ENCODE results near the gene ZHX3.
A peak's percentile ranks its signal among the peaks of the same experiment; 100 is the strongest.

ZHX3 gene

DNA sequence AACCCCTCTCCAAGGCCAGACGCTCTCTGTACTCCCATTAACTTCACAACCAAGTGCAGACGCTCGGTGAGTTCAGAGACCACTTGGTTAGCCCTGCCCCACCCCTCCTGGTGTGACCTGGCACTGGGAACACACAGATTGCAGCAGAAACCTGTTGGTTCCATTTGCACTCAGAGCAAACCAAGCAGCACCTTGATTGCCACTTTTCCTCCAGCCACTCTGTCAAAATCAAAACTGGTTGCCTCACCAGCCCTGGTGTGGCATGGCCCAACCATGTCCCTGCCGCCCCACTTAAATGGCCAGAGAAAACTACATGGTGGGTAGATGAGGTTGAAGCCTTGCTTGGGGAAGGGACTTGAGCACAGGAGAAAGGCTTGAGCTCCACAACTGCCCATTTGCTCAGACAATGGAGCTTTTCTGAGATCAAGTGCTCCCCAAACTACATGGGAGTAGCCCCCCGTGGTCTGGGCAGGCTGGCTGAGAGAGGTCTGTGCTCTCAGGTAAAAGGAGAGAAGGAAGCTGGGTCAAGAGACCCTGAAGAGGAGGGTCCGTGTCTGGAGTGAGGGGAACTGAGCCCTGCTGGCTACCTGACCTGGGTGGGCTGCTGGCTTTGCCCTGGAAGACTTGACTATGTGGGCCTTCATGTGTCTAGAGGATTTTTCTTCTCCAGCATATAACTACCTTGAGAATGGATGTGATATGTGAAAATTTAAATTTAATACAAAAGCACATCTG lies 136.8 kb downstream of the ZHX3 start:
- H3K4me3 ChIP-seq (ENCODE audit: low read depth, low read length) = no peak overlapping the region
- DNase-seq (ENCODE audit: low read depth) = no peak

DNA sequence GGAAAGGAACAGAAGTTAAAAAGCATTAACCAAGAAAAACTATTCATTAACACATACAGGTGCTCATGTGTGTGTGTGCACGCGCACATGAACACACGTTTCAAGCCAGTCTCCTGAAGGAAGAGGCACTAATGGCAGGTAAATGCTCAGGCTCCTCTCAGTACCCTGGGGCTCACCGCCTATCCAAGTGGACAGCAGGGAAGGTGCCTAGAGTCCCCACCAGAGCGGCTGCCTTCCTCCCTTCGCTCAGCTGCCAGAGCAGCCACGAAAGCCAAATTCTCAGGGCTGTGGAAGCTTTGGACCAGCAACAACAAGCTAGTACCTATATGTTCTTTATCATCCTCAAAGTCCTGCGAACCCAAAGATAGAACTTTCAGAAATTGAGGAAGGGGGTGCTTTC lies 137.6 kb downstream of the ZHX3 start:
- DNase-seq (ENCODE audit: low read depth) = no peak
- no peak overlapping the region for H3K4me3 ChIP-seq (ENCODE audit: low read depth, low read length)

DNA sequence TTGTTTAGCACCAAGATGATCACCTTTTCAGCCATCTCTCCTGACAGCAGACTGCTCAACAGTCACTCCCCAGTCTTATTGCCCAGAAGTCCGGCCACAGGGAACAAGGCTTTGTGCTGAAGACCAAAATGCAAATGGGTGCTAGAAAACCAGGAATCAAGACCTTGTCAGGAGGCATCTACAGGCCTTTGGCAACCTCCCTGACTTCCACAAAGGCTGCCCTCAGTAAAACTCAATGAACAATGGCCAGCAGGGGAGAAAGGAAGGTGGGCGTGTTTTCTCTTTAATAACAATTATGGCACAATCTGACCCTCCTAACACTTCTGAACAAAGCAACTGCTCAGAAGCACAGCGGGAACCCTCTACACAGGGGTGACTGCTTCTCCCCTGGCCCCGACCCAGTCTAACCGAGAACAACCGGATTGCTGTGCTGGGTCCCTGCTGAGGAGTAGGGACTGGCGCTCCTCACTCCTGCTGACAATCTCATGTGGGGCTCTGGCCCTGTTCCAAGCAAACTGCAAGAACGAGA lies 138.6 kb downstream of the ZHX3 start:
- DNase-seq (ENCODE audit: low read depth) = no peak
- no peak overlapping the region for H3K4me3 ChIP-seq (ENCODE audit: low read depth, low read length)

DNA sequence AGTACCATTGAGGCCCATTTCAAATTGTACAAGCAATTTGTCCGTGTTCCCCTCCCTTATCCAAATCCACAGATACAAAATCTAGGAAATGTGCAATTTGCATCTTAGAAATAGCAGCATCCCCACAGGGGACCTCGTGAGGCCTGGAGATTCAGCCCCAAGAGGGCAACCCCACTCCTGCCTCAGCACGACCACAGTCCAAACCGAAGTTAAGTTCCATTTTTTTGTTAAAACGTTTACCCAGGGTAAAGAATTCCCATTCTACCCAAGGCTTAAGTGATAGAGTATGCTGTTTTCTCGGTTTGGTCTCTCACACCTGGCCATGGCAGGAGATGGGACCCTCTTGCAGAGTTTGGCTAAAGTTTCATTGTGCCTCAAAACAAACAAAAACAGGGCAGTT lies 139.0 kb downstream of the ZHX3 start:
- DNase-seq (ENCODE audit: low read depth) = no peak
- no peak overlapping the region for H3K4me3 ChIP-seq (ENCODE audit: low read depth, low read length)

DNA sequence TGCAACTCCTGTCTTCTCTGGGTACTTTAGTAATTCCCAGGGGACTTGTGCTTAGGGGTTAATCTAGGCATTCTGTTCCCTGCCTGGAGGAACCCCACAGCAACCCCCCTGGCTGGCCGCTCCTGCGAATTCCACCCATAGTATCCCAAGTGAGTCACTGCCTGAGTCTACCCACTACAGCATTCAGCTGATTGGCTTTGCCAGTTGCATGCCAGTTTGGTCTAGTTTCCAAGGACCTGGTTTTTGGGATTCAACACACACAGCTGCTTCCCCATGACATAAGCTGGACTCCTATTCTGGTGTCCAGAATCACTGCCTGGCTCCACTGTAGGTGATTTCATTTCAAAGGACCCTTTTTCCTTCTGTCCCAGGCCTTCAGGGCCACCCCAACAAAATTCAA lies 139.9 kb downstream of the ZHX3 start:
- DNase-seq (ENCODE audit: low read depth) = peak; percentile 81
- H3K4me3 ChIP-seq (ENCODE audit: low read depth, low read length) = no peak overlapping the region

DNA sequence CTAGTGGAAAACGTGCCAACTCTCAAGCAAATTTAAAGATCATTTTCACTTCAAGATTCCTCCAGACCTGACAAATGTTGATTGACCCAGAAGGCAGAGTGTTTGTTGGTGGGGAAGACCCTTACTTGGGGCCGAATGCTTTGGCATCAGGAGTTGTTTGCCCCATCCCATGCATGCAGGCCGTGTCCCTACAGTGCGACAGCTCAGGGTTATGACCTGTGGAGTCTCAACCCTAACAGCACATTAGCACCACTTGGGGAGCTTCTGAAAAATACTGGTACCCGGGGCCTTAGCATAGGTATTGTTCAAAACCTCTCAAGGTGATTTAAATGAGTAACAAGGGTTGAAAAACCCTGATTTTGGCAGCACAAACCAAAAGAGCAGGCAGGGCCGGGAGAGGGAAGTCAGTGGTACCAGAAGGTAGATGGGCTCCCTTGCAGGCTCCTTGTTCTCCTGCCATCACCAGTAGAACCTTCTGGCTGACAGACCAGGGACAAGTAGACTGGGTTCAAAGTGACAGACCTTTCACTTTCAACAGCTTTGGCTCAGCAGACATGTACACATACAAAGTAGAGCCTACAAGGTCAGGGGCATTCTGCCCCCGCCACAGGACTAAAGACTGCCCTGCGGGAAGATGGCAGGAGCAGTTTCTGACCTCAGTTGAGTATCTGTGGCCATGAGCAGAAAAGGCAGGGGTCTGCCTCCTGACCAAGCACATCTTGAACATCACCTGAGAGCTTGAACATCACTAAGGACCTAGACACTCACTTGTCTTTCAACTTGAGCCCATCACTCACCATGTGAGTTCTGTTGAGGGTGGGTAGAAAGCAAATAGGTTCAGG lies 140.6 kb downstream of the ZHX3 start:
- no peak for DNase-seq (ENCODE audit: low read depth)
- no peak overlapping the region for H3K4me3 ChIP-seq (ENCODE audit: low read depth, low read length)

DNA sequence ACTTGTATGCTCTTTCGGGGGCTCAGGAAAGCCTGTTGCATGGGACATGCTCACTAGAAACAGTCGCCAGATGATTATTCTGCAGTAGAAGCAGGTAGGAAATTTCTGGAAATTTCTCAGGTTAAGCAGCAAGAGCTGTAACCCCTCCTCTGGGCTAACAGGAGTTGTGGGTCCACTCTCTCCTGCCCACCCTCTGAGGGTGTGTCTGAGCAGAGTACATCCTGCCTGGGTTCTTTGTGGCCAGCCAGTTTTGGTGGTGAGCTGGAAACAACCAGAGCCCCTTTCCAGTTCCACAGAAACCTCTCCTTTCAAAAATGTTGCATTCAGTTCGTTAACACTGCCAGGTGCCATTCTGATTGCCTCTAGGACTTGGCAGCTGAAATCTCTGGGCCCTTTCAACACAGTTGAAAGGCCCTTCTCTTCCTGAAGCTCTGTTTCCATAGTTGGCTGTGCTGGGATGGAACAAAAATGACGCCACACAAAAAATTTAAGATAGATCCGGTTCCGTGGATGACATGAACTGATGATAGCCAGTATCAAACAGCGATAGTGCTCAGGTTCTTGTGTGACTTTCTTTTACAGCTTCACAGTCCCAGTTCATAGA lies 141.7 kb downstream of the ZHX3 start:
- no peak for DNase-seq (ENCODE audit: low read depth)
- no peak overlapping the region for H3K4me3 ChIP-seq (ENCODE audit: low read depth, low read length)

DNA sequence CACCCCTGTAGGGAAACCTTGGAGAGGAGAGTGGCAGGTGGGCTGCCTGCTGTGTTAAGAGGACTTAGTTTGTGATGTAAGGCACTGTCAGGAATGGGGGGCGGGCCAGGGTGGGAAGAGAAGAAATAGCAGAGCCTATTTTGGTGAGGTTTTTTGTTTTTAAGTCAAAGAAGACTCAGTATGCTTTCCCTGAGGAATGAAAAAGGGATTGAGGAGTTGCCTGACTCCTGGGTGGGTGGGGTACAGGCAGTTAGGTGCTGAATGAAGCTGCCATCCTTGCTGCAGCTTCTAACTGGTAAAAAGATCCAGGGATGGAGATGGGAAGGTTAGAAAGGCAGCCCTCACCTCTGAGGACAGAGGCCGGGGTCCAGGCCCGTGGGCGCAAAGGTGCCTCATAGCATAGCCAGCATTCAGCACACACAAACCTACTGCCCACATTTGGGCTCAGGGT lies 142.3 kb downstream of the ZHX3 start:
- H3K4me3 ChIP-seq (ENCODE audit: low read depth, low read length) = no peak overlapping the region
- no peak for DNase-seq (ENCODE audit: low read depth)

DNA sequence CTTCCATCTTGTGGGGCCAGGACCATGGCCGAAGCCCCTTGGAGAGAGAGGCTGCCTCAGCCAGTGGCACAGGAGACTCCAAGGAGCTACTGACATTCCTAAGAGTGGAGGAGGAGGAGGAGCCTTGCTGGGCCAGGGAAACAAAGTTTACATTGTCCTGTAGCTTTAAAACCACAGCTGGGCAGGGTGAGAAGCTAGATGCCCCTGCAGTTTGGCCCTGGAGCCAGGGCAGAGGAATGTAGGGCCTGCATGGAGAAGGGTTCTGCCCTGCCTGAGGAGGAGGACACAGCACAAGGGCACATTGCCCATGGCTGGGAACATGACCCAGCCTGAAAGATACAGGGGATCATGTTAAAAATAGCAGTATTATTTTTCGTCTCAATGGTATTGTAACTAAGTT lies 142.7 kb downstream of the ZHX3 start:
- no peak for DNase-seq (ENCODE audit: low read depth)
- no peak overlapping the region for H3K4me3 ChIP-seq (ENCODE audit: low read depth, low read length)

DNA sequence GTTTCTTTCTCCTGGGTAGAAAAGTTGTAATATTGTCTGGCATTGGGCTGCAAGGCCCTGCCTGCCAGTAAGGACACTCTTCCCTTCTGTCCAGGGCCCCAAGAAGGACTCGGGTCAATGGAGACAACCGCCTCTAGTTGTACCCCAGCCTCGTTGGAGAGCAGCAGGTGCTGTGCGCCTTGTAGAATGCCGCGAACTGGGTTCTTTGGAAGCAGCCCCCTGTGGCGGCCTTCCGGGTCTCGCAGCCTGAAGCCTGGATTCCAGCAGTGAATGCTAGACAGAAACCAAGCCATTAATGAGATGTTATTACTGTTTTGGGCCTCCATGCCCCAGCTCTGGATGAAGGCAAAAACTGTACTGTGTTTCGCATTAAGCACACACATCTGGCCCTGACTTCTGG lies 143.2 kb downstream of the ZHX3 start:
- no peak for DNase-seq (ENCODE audit: low read depth)
- H3K4me3 ChIP-seq (ENCODE audit: low read depth, low read length) = no peak overlapping the region

DNA sequence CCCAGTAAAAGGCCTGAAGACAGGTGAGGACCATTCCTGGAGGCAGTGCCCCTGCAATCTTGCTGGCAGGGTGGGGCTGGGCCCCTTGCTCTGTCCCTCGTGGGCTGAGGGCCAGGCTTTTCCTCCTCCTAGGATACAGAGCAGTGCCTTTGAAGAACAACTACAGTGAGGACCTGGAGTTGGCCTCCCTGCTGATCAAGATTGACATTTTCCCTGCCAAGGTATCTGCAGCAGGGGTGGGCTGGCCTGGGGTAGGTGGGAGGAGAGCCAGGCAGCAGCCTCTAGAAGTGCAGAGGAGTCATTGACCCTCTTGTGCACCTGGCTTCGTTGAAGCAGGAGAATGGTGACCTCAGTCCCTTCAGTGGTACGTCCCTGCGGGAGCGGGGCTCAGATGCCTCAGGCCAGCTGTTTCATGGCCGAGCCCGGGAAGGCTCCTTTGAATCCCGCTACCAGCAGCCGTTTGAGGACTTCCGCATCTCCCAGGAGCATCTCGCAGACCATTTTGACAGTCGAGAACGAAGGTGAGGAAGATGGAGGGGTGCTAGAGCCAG lies 143.7 kb downstream of the ZHX3 start:
- no peak for DNase-seq (ENCODE audit: low read depth)
- H3K4me3 ChIP-seq (ENCODE audit: low read depth, low read length) = no peak overlapping the region

DNA sequence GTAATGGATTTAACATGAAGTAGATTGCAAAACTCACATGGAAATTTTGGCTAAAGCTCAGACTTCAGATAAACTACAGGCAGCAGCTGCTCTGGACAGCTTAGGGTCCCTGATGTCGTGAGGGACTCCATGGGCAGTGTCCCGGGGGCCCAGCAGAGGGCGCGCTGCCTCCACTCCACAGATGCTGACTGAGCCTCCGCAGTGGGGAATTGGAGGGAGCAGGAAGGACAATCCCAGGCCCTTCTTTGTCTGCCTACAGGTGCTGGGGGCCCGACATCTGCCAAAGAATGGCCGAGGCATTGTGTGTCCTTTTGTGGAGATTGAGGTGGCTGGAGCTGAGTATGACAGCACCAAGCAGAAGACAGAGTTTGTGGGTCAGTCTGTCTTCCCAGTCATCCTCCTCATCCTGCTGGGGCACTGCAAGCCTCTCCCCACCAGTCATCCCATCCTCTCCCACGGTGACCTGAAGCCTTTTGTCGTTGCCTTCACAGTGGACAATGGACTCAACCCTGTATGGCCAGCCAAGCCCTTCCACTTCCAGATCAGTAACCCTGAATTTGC lies 144.3 kb downstream of the ZHX3 start:
- DNase-seq (ENCODE audit: low read depth) = peak; percentile 31

DNA sequence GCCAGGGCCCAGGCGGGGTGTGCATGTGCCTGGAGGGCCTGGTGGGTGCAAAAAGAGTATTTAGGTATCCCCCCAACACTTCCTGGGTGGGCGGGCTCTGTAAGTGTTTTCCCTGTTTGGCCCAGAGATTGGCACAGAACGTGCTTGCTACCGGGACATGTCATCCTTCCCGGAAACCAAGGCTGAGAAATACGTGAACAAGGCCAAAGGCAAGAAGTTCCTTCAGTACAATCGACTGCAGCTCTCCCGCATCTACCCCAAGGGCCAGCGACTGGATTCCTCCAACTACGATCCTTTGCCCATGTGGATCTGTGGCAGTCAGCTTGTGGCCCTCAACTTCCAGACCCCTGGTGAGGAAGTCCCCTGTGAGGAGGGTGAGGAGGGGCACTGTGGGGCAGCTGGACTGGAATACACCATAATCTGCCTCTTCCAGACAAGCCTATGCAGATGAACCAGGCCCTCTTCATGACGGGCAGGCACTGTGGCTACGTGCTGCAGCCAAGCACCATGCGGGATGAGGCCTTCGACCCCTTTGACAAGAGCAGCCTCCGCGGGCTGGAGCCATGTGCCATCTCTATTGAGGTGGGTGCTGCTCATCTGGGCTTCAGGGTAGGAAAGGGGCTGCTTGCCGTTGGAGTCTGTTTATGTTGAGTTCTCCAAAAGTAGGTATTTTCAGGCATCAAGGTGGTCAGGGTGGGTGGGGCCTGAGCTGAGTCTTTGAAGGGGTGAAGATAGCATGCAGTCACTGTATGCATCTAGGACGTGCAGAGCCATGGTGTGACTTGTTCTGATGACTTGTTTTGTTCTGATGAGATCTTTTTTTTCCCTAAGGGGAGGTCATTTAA lies 145.0 kb downstream of the ZHX3 start:
- no peak for DNase-seq (ENCODE audit: low read depth)
- no peak overlapping the region for H3K4me3 ChIP-seq (ENCODE audit: low read depth, low read length)

More for the DNA sequence above, 144.3 kb downstream of the ZHX3 start:
- H3K4me3 ChIP-seq (ENCODE audit: low read depth, low read length) = no peak overlapping the region

DNA sequence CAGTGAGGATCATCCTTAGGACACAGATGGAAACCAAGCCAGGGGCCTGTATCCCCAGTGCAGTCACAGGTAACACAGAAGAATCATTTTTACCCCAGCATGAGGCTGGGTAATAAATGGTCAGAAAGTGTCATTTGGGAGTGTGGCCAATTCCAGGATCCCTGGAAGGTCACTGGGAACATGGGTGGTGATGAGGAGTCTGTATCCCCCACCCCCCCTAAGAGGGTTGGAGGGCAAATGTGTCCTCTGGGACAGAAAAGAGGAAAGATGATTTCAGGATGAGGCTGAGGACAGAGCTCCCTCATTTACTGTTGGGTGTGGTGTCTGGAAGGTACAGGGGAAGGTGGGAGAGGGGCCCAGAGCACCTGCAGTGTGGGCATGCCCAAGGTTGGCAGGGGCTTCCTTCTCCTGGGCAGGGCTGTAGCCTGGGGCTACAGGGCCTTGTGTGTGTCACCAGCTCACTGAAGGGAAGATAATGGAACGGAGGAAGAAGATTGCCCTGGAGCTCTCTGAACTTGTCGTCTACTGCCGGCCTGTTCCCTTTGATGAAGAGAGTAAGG lies 145.7 kb downstream of the ZHX3 start:
- no peak overlapping the region for H3K4me3 ChIP-seq (ENCODE audit: low read depth, low read length)
- no peak for DNase-seq (ENCODE audit: low read depth)

DNA sequence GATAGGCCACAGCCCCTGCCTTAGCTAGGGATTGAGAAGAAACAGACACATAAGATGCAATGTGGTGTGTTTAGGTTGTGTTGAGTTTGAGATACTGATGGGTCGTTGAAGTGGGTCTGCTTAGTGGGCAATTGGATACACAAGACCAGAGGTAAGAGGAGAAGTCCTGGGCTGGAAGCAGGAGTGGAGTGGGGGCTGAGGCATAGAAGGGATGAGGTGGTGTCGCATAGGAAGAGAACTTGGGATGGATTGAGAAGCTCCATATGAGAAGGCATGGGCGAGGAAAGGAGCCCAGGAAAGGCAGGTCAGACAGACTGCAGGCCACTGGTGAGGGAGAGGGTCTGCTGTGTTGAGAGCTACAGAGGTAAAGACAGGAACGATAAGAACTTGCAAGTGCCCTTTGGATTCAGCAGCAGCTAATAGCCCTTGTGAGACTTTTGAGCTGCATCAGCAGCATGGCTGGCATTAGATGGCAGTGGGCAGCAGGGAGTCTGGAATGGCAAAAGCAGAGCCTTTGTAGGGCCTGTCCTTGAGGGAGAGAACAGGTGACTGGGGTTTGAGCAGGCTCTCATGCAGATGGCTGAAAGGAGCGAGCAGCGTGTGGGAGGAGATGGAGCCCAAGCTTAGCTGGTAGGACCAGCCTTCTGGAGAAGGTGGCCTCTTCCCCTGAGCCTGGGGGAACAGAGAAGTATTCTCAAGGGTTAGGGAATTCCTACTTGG lies 147.0 kb downstream of the ZHX3 start:
- no peak for DNase-seq (ENCODE audit: low read depth)
- H3K4me3 ChIP-seq (ENCODE audit: low read depth, low read length) = no peak overlapping the region

DNA sequence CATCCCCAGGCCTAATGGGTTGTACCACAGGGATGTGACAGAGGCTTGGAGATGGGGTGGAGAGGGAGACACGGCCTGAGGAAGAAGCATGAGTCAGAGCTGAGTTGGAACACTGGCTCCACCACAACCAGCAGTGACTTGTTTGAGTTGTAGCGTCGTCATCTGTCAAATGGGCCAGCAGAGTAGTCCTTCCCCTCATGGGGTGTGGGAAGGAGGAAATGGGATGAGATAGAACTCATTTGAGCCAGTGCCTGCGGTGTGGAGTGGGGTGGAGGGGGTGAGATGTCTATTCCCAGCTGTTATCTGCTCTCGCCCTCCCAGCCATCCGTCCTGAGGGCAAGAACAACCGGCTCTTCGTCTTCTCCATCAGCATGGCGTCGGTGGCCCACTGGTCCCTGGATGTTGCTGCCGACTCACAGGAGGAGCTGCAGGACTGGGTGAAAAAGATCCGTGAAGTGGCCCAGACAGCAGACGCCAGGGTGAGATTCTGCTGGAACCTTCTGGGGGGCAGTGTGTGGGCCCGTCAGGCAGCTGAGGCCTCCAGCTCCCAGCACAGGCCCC lies 147.7 kb downstream of the ZHX3 start:
- H3K4me3 ChIP-seq (ENCODE audit: low read depth, low read length) = no peak overlapping the region
- no peak for DNase-seq (ENCODE audit: low read depth)

DNA sequence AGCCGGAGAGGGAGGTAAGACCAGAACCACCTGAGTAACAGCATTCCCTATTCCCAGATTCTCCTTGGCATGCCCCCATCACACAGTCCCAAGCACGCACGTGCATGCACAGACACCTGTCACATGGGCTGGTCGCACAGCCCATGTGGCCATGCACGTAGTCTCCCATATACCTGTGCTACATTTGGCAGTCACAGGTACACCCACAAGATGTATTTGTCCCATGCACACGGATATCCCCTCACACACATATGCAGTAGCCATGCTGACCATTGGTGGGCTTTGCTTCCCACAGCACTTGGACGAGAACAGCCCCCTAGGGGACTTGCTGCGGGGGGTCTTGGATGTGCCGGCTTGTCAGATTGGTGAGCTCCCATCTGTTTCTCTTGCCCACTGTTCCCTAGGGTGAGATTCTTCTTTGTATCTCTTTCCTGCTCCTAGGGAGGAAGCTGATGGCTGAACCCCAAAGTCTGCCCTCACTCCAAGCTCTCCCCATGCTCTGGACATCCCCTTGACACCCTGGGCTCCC lies 148.3 kb downstream of the ZHX3 start:
- H3K4me3 ChIP-seq (ENCODE audit: low read depth, low read length) = no peak overlapping the region
- no peak for DNase-seq (ENCODE audit: low read depth)
